ENCODE data around the gene MPP3. TPM values are rescaled to one million over a fixed set of nuclear protein-coding genes. Genes with fewer than 3 reads are reported as not detected.

The MPP3 gene
- total RNA-seq, 1 experiment from 2014 or later: 11.3 TPM

GRCh38 chr17:43825567-43825966 is 7.4 kb downstream of the MPP3 start:
- ChIA-PET CTCF (interaction anchor here (1.5 to 1.8 kb wide), 2 partner anchors 9 to 21 kb away, joined by 4 to 12 read pairs; partner anchors contain the start of gene CD300LG), POLR2A (no interaction called here)
- H3K36me3 Mint-ChIP-seq: peaks cover 13% of the 10 kb centered on the region; the same call in 1 of the 2 replicates
- peaks cover 3% of the 10 kb centered on the region for H3K4me1 Mint-ChIP-seq
- TF ChIP-seq ZNF263 (CRISPR knock-in tag; IDR thresholded peaks at IDR 0.05; ENCODE audit: low read depth): no peak
- TF ChIP-seq ZMAT4 (CRISPR knock-in tag; IDR thresholded peaks at IDR 0.05): no peak
- TF ChIP-seq AR (CRISPR knock-in tag; IDR thresholded peaks at IDR 0.05): no peak
- TF ChIP-seq GABPB1 (CRISPR knock-in tag; IDR thresholded peaks at IDR 0.05): no peak
- no peak for TF ChIP-seq ELF4 (CRISPR knock-in tag; IDR thresholded peaks at IDR 0.05; ENCODE audit: low read depth)
- TF ChIP-seq ARID4B (CRISPR knock-in tag; IDR thresholded peaks at IDR 0.05; ENCODE audit: borderline replicate concordance): no peak
- no peak for TF ChIP-seq SMAD4 (CRISPR knock-in tag; IDR thresholded peaks at IDR 0.05)
- TF ChIP-seq NFATC4 (CRISPR knock-in tag; IDR thresholded peaks at IDR 0.05): no peak
- no peaks in the 10 kb centered on the region for H3K27me3 Mint-ChIP-seq (ENCODE audit: low read depth)
- H3K9me3 Mint-ChIP-seq: no peaks in the 10 kb centered on the region
- DNase-seq (ENCODE audit: low spot score) (no peak), ATAC-seq (no peak)
- H3K27ac Mint-ChIP-seq: no peak overlapping the region
- H3K4me3 Mint-ChIP-seq: no peak overlapping the region

- POLR2A ChIA-PET: no interaction called here
- no peak for TF ChIP-seq ZNF671 (CRISPR knock-in tag; IDR thresholded peaks at IDR 0.05)
- no peak for TF ChIP-seq ELF4 (CRISPR knock-in tag; IDR thresholded peaks at IDR 0.05; ENCODE audit: low read depth)
- no peak for TF ChIP-seq CDX4 (CRISPR knock-in tag; IDR thresholded peaks at IDR 0.05; ENCODE audit: borderline replicate concordance)
- no peak for TF ChIP-seq EMX1 (CRISPR knock-in tag; IDR thresholded peaks at IDR 0.05)
- no peak for TF ChIP-seq TEAD4 (CRISPR knock-in tag; IDR thresholded peaks at IDR 0.05)
- TF ChIP-seq MXD4 (CRISPR knock-in tag; IDR thresholded peaks at IDR 0.05; ENCODE audit: borderline replicate concordance): no peak
- no peak for TF ChIP-seq SP1 (CRISPR knock-in tag; conservative IDR thresholded peaks at IDR 0.05)
- no peak for TF ChIP-seq ZBTB43 (CRISPR knock-in tag; IDR thresholded peaks at IDR 0.05)
- no peak for TF ChIP-seq TEAD1 (CRISPR knock-in tag; IDR thresholded peaks at IDR 0.05)
- TF ChIP-seq OVOL2 (CRISPR knock-in tag; IDR thresholded peaks at IDR 0.05; ENCODE audit: borderline replicate concordance): no peak
- TF ChIP-seq FOXJ3 (CRISPR knock-in tag; IDR thresholded peaks at IDR 0.05; ENCODE audit: borderline replicate concordance): no peak
- TF ChIP-seq USF1 (CRISPR knock-in tag; IDR thresholded peaks at IDR 0.05): no peak
- no peak for TF ChIP-seq RORB (CRISPR knock-in tag; IDR thresholded peaks at IDR 0.05)
- TF ChIP-seq ZSCAN18 (CRISPR knock-in tag; IDR thresholded peaks at IDR 0.05): no peak
- TF ChIP-seq ZNF219 (CRISPR knock-in tag; IDR thresholded peaks at IDR 0.05; ENCODE audit: borderline replicate concordance): no peak
Observed at GRCh38 chr17:43823350-43824084, 9.4 kb downstream of the MPP3 start.

More at GRCh38 chr17:43823350-43824084, 9.4 kb downstream of the MPP3 start:
- Mint-ChIP-seq H3K4me1 (no peaks in the 10 kb centered on the region), H3K9me3 (no peaks in the 10 kb centered on the region), H3K27me3 (ENCODE audit: low read depth) (no peaks in the 10 kb centered on the region), H3K4me3 (no peak overlapping the region), H3K27ac (no peak overlapping the region), H3K36me3 (peaks cover 5% of the 10 kb centered on the region; the same call in 1 of the 2 replicates)
- DNase-seq (ENCODE audit: low spot score) (no peak), ATAC-seq (no peak)
- CTCF ChIA-PET: interaction anchor here (3.1 kb wide), 1 partner anchor 23 kb away, joined by 10 read pairs; no protein-coding TSS in a partner anchor
